HEK293 (cell line): ENCODE results near the gene MARK4.
"Not testable (repeated sequence)": the region's sequence is repeated elsewhere in the genome, so short reads cannot be mapped to it uniquely, and the experiment has no call there.

Source experiments
- CTCF ChIA-PET: fragments of 350-600 bp; formaldehyde crosslinking; extraction: SDS; loops from one replicate; lab custom pipeline; 2021; ENCODE audit warnings: antibody characterized with exemption; lab: Yijun Ruan, JAX
- POLR2A ChIA-PET: fragments of 300-600 bp; formaldehyde crosslinking; extraction: SDS; loops from one replicate; lab custom pipeline; 2020; ENCODE audit warnings: antibody characterized with exemption, inconsistent platforms; lab: Yijun Ruan, JAX
- H3K27ac ChIP-seq: fragments of 200-500 bp; sonication (Bioruptor generic); 2 replicates; pipeline ENCODE4 v1.5.1; 2014; ENCODE audit warnings: low read depth, low read length, control low read depth, inconsistent platforms; ENCODE audit errors: extremely low read depth
- H3K36me3 ChIP-seq, 2 experiments: fragments of 200-500 bp in 1 of 2; sonication (Bioruptor generic) in 1 of 2; 1 replicate in 1 of 2; 2 replicates in 1 of 2; pipeline ENCODE4 v1.5.1; 2014 to 2017; ENCODE audit warnings: inconsistent platforms in 2 of 2, low read length in 2 of 2; ENCODE audit not compliant: control insufficient read depth in 2 of 2, insufficient read depth in 1 of 2
- H3K4me1 ChIP-seq: fragments of 200-500 bp; sonication (Bioruptor generic); 2 replicates; pipeline ENCODE4 v1.5.1; 2014; ENCODE audit warnings: mild to moderate bottlenecking, low read length, inconsistent platforms; ENCODE audit not compliant: control insufficient read depth, insufficient read depth
- H3K4me3 ChIP-seq: 2 replicates; pipeline ENCODE4 v1.5.1; 2011; ENCODE audit warnings: low read depth, mild to moderate bottlenecking, control low read depth, low read length, moderate library complexity
- H3K9me3 ChIP-seq: fragments of 200-500 bp; sonication (Bioruptor generic); 2 replicates; pipeline ENCODE4 v1.5.1; 2014; ENCODE audit warnings: low read depth, low read length, inconsistent platforms; ENCODE audit not compliant: control insufficient read depth, insufficient read depth
- GLI2 ChIP-seq: fragments of 450-650 bp; formaldehyde crosslinking; IDR thresholded peaks from 2 replicates; pipeline ENCODE4; 2017; ENCODE audit warnings: missing biosample characterization, missing genetic modification characterization, low read depth, borderline replicate concordance
- KLF9 ChIP-seq: fragments of 450-650 bp; formaldehyde crosslinking; IDR thresholded peaks from 2 replicates; pipeline ENCODE4 v1.5.1; 2016; ENCODE audit warnings: missing biosample characterization, missing genetic modification characterization, low read depth
- MYNN ChIP-seq: fragments of 450-650 bp; formaldehyde crosslinking; IDR thresholded peaks from 2 replicates; pipeline ENCODE4 v1.5.1; 2016; ENCODE audit warnings: missing biosample characterization, missing genetic modification characterization, borderline replicate concordance
- YY1 ChIP-seq: fragments of 450-650 bp; formaldehyde crosslinking; IDR thresholded peaks from 2 replicates; pipeline ENCODE4 v1.5.1; 2018; ENCODE audit warnings: missing biosample characterization, missing genetic modification characterization
- ZBTB1 ChIP-seq: fragments of 450-650 bp; formaldehyde crosslinking; IDR thresholded peaks from 2 replicates; pipeline ENCODE4 v1.5.1; 2016; ENCODE audit warnings: missing biosample characterization, missing genetic modification characterization
- ZBTB7A ChIP-seq: fragments of 450-650 bp; formaldehyde crosslinking; IDR thresholded peaks from 2 replicates; pipeline ENCODE4 v1.5.1; 2016; ENCODE audit warnings: low read depth, missing biosample characterization, missing genetic modification characterization
- ZNF112 ChIP-seq: fragments of 450-650 bp; formaldehyde crosslinking; IDR thresholded peaks from 2 replicates; pipeline ENCODE4 v1.5.0; 2017; ENCODE audit warnings: missing biosample characterization, missing genetic modification characterization
- ZNF121 ChIP-seq: fragments of 450-650 bp; formaldehyde crosslinking; IDR thresholded peaks from 2 replicates; pipeline ENCODE4 v1.5.1; 2016; ENCODE audit warnings: missing biosample characterization, missing genetic modification characterization
- ZNF138 ChIP-seq: fragments of 450-650 bp; formaldehyde crosslinking; IDR thresholded peaks from 2 replicates; pipeline ENCODE4 v1.5.1; 2016; ENCODE audit warnings: missing biosample characterization, missing genetic modification characterization, borderline replicate concordance
- ZNF214 ChIP-seq: fragments of 450-650 bp; formaldehyde crosslinking; IDR thresholded peaks from 2 replicates; pipeline ENCODE4 v1.5.1; 2017; ENCODE audit warnings: missing biosample characterization, mild to moderate bottlenecking, missing genetic modification characterization, borderline replicate concordance
- ZNF23 ChIP-seq: fragments of 450-650 bp; formaldehyde crosslinking; IDR thresholded peaks from 2 replicates; pipeline ENCODE4 v1.5.1; 2016; ENCODE audit warnings: missing biosample characterization, missing genetic modification characterization, borderline replicate concordance
- ZNF292 ChIP-seq: fragments of 450-650 bp; formaldehyde crosslinking; IDR thresholded peaks from 2 replicates; pipeline ENCODE4 v1.5.1; 2016; ENCODE audit warnings: low read depth, missing biosample characterization, missing genetic modification characterization, borderline replicate concordance
- ZNF433 ChIP-seq: fragments of 450-650 bp; formaldehyde crosslinking; IDR thresholded peaks from 2 replicates; pipeline ENCODE4 v1.5.1; 2016; ENCODE audit warnings: missing biosample characterization, missing genetic modification characterization, low read depth
- ZNF530 ChIP-seq: fragments of 450-650 bp; formaldehyde crosslinking; IDR thresholded peaks from 2 replicates; pipeline ENCODE4 v1.5.1; 2016; ENCODE audit warnings: low read depth, missing biosample characterization, missing genetic modification characterization
- ZNF544 ChIP-seq: fragments of 450-650 bp; formaldehyde crosslinking; IDR thresholded peaks from 2 replicates; pipeline ENCODE4 v1.5.0; 2017; ENCODE audit warnings: missing biosample characterization, missing genetic modification characterization
- ZNF549 ChIP-seq: fragments of 450-650 bp; IDR thresholded peaks from 2 replicates; pipeline ENCODE4 v1.5.1; 2018; ENCODE audit warnings: missing biosample characterization, missing genetic modification characterization, mild to moderate bottlenecking, inconsistent platforms, moderate library complexity
- ZNF843 ChIP-seq: fragments of 450-650 bp; formaldehyde crosslinking; IDR thresholded peaks from 2 replicates; pipeline ENCODE4 v1.5.1; 2016; ENCODE audit warnings: missing biosample characterization, missing genetic modification characterization
- ZSCAN18 ChIP-seq: fragments of 450-650 bp; formaldehyde crosslinking; IDR thresholded peaks from 2 replicates; pipeline ENCODE4 v1.5.1; 2016; ENCODE audit warnings: missing biosample characterization, missing genetic modification characterization
- TF ChIP-seq, protein P1 (sequence below): fragments of 450-650 bp; formaldehyde crosslinking; optimal IDR thresholded peaks from 2 replicates; pipeline ENCODE3; 2016; ENCODE audit warnings: missing biosample characterization, mild to moderate bottlenecking, missing genetic modification characterization
- TF ChIP-seq, protein P2 (sequence below): fragments of 450-650 bp; IDR thresholded peaks from 2 replicates; pipeline ENCODE4 v1.5.1; 2018; ENCODE audit warnings: missing biosample characterization, missing genetic modification characterization
- TF ChIP-seq, protein P3 (sequence below): IDR thresholded peaks from 2 replicates; pipeline ENCODE4 v1.6.1; 2011; ENCODE audit warnings: mild to moderate bottlenecking, low read depth, low read length, borderline replicate concordance
- TF ChIP-seq, protein P4 (sequence below): fragments of 450-650 bp; formaldehyde crosslinking; IDR thresholded peaks from 2 replicates; pipeline ENCODE4 v1.5.1; 2016; ENCODE audit warnings: missing biosample characterization, missing genetic modification characterization

Gene MARK4

DNA sequence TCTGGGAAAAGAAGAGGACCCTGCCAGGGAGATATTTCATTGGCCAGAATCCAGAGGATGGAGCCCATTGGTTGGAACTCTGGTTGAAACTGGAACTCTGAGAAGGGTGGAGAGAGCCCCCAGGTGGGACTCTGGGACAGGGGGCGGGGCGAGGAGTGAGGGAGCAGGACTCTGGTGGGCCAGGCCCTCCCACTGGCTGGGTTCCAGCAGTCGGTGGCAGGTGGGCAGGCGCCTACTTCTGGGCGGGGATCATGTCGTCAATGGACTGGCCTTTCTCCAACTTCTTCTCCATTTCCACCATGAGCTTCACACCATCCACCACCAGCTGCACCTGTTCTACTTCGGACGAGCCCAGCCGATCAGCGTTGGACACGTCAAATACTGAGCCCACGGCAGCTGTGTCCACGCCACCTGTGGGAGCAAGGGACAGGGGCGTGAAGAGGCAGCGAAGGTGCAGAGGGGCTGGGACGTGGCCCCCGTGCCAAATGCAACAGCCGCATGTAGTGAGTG is 55.5 kb downstream of the MARK4 start (continued):
- TF ChIP-seq KLF9 (tag by site-specific recombination): no peak
- TF ChIP-seq ZNF112 (tag by site-specific recombination): no peak
- TF ChIP-seq ZNF843 (tag by site-specific recombination): no peak
- TF ChIP-seq, protein P1, sequence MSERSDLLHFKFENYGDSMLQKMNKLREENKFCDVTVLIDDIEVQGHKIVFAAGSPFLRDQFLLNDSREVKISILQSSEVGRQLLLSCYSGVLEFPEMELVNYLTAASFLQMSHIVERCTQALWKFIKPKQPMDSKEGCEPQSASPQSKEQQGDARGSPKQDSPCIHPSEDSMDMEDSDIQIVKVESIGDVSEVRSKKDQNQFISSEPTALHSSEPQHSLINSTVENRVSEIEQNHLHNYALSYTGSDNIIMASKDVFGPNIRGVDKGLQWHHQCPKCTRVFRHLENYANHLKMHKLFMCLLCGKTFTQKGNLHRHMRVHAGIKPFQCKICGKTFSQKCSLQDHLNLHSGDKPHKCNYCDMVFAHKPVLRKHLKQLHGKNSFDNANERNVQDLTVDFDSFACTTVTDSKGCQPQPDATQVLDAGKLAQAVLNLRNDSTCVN (tag by site-specific recombination): no peak
- no peak for TF ChIP-seq GLI2 (tag by site-specific recombination)
- no peak for TF ChIP-seq MYNN (tag by site-specific recombination)
- no peak for TF ChIP-seq ZNF23 (tag by site-specific recombination)
- TF ChIP-seq, protein P2, sequence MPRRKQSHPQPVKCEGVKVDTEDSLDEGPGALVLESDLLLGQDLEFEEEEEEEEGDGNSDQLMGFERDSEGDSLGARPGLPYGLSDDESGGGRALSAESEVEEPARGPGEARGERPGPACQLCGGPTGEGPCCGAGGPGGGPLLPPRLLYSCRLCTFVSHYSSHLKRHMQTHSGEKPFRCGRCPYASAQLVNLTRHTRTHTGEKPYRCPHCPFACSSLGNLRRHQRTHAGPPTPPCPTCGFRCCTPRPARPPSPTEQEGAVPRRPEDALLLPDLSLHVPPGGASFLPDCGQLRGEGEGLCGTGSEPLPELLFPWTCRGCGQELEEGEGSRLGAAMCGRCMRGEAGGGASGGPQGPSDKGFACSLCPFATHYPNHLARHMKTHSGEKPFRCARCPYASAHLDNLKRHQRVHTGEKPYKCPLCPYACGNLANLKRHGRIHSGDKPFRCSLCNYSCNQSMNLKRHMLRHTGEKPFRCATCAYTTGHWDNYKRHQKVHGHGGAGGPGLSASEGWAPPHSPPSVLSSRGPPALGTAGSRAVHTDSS (tag by site-specific recombination): no peak
- TF ChIP-seq ZNF292: no peak
- no peak for TF ChIP-seq ZNF530 (tag by site-specific recombination)
- TF ChIP-seq ZNF433 (tag by site-specific recombination): no peak

DNA sequence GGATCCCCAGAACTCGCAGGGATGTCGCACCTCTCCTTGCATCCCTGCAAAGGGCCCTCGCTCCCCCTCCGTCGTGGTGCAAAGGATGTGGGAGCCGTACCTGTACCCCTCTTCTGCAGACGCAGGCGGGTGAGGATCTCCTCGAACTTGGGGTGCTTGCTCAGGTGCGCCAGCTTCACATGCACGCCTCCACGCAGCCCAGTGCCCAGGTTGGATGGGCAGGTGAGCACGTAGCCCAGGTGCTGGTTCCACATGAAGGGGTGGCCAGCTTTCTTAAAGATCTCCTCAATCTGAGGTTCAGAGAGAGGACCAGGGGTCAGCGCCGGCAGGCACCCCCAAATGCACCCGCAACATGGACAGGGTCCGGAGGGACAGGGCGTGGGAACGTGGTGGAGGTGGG is 56.3 kb downstream of the MARK4 start:
- POLR2A ChIA-PET: interaction anchor here (0.6 to 0.8 kb wide), 3 partner anchors 9 to 179 kb away, joined by 3 to 4 read pairs (median 3); no protein-coding TSS in a partner anchor
- H3K27ac ChIP-seq: no peak overlapping the region

GRCh38 chr19:45309322-45309721 is 58.3 kb downstream of the MARK4 start:
- not testable (repeated sequence) for H3K4me3 ChIP-seq, H3K27ac ChIP-seq, H3K36me3 ChIP-seq, H3K9me3 ChIP-seq, H3K4me1 ChIP-seq
- peak; percentile 58; the same call in 1 of the 2 replicates for TF ChIP-seq ZNF121 (tag by site-specific recombination)
- ChIA-PET CTCF (interaction anchor here (0.7 to 1.1 kb wide), 2 partner anchors 29 to 33 kb away, joined by 4 to 6 read pairs; no protein-coding TSS in a partner anchor), POLR2A (interaction anchor here (1.3 kb wide), 1 partner anchor 17 kb away, joined by 3 read pairs; no protein-coding TSS in a partner anchor)

More for the DNA sequence above, 56.3 kb downstream of the MARK4 start:
- no peak for TF ChIP-seq ZNF544 (tag by site-specific recombination)
- TF ChIP-seq, protein P3, sequence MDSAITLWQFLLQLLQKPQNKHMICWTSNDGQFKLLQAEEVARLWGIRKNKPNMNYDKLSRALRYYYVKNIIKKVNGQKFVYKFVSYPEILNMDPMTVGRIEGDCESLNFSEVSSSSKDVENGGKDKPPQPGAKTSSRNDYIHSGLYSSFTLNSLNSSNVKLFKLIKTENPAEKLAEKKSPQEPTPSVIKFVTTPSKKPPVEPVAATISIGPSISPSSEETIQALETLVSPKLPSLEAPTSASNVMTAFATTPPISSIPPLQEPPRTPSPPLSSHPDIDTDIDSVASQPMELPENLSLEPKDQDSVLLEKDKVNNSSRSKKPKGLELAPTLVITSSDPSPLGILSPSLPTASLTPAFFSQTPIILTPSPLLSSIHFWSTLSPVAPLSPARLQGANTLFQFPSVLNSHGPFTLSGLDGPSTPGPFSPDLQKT: no peak
- CTCF ChIA-PET: interaction anchor here (0.8 kb wide), 1 partner anchor 15 kb away, joined by 3 read pairs; no protein-coding TSS in a partner anchor
- H3K36me3 ChIP-seq: peaks cover 0 to under 1% of the 10 kb centered on the region in 2 experiments; a peak in 1 of 3 replicates
- H3K9me3 ChIP-seq: no peaks in the 10 kb centered on the region
- H3K4me1 ChIP-seq: no peaks in the 10 kb centered on the region
- H3K4me3 ChIP-seq: no peak overlapping the region

- POLR2A ChIA-PET: no interaction called here
- H3K27ac ChIP-seq: no peak overlapping the region
- H3K4me1 ChIP-seq: no peaks in the 10 kb centered on the region
- H3K36me3 ChIP-seq: no peaks in the 10 kb centered on the region
- TF ChIP-seq ZNF549 (tag by site-specific recombination) (no peak), ZNF138 (no peak), ZBTB1 (tag by site-specific recombination) (no peak), ZSCAN18 (no peak), MYNN (tag by site-specific recombination) (no peak), ZBTB7A (tag by site-specific recombination) (no peak), ZNF214 (no peak), YY1 (tag by site-specific recombination) (no peak)
- TF ChIP-seq, protein P4, sequence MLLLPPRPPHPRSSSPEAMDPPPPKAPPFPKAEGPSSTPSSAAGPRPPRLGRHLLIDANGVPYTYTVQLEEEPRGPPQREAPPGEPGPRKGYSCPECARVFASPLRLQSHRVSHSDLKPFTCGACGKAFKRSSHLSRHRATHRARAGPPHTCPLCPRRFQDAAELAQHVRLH (tag by site-specific recombination): no peak
- TF ChIP-seq, all 188 proteins: peak for 0
- Histone ChIP-seq H3K4me3 (no peak overlapping the region), H3K9me3 (no peaks in the 10 kb centered on the region)
- CTCF ChIA-PET: no interaction called here
These were observed 60.5 kb downstream of the MARK4 start for GRCh38 chr19:45311621-45312020.
